ENCODE results near the gene PHF21B. TPM values are rescaled to one million over a fixed set of nuclear protein-coding genes. Genes with fewer than 3 reads are reported as not detected.

PHF21B gene
- total and polyA plus RNA-seq, 7 donors: 0.13 to 0.66 (median 0.28) TPM; not detected in 4

GRCh38 chr22:44895296-44896055 is 114.3 kb downstream of the PHF21B start:
- no peak for DNase-seq
- no peaks in the 10 kb centered on the region for H3K27me3 ChIP-seq
- no peaks in the 10 kb centered on the region for H3K4me1 ChIP-seq
- peaks cover 0 to under 1% (median 0%) of the 10 kb centered on the region in 4 donors for H3K9me3 ChIP-seq
- no peaks in the 10 kb centered on the region for H3K36me3 ChIP-seq
- 81 to 85% methylated on average over 23 of the region's 23 CpGs for WGBS, 2 donors
- TF ChIP-seq POLR2A (IDR thresholded peaks at IDR 0.05) (no peak), CTCF (IDR thresholded peaks at IDR 0.05) (no peak), POLR2AphosphoS5 (IDR thresholded peaks at IDR 0.05) (no peak), EP300 (IDR thresholded peaks at IDR 0.05) (no peak)
- intact Hi-C loops (cut with DNase I): no loop called here
- H3K4me3 ChIP-seq: no peak overlapping the region
- no peak overlapping the region for H3K27ac ChIP-seq

- TF ChIP-seq POLR2AphosphoS5 (IDR thresholded peaks at IDR 0.05) (no peak), CTCF (IDR thresholded peaks at IDR 0.05) (no peak), POLR2A (IDR thresholded peaks at IDR 0.05) (no peak), EP300 (IDR thresholded peaks at IDR 0.05) (no peak)
- Histone ChIP-seq H3K36me3 (no peaks in the 10 kb centered on the region), H3K27me3 (no peaks in the 10 kb centered on the region), H3K27ac (no peak overlapping the region), H3K4me1 (no peaks in the 10 kb centered on the region), H3K4me3 (no peak overlapping the region), H3K9me3 (no peaks in the 10 kb centered on the region)
- DNase-seq: no peak
- intact Hi-C loops (cut with DNase I): no loop called here
- WGBS, 2 donors: 83 to 87% methylated on average over 14 of the region's 14 CpGs
Measured at GRCh38 chr22:44894782-44895181, 115.0 kb downstream of the PHF21B start.

- Histone ChIP-seq H3K4me3 (no peak overlapping the region), H3K36me3 (no peaks in the 10 kb centered on the region), H3K9me3 (no peaks in the 10 kb centered on the region), H3K4me1 (no peaks in the 10 kb centered on the region), H3K27me3 (no peaks in the 10 kb centered on the region), H3K27ac (no peak overlapping the region)
- TF ChIP-seq POLR2AphosphoS5 (IDR thresholded peaks at IDR 0.05) (no peak), CTCF (IDR thresholded peaks at IDR 0.05) (no peak), EP300 (IDR thresholded peaks at IDR 0.05) (no peak), POLR2A (IDR thresholded peaks at IDR 0.05) (no peak)
- 89 to 92% methylated on average over 12 of the region's 12 CpGs for WGBS, 2 donors
- intact Hi-C loops (cut with DNase I): no loop called here
- DNase-seq: no peak
Measured at GRCh38 chr22:44894321-44894720, 115.5 kb downstream of the PHF21B start.

- no peaks in the 10 kb centered on the region for H3K27me3 ChIP-seq
- no peaks in the 10 kb centered on the region for H3K9me3 ChIP-seq
- intact Hi-C loops (cut with DNase I): no loop called here
- no peak overlapping the region for H3K27ac ChIP-seq
- TF ChIP-seq POLR2AphosphoS5 (IDR thresholded peaks at IDR 0.05): no peak
- no peak for TF ChIP-seq POLR2A (IDR thresholded peaks at IDR 0.05)
- no peak for TF ChIP-seq CTCF (IDR thresholded peaks at IDR 0.05)
- TF ChIP-seq EP300 (IDR thresholded peaks at IDR 0.05): no peak
- DNase-seq: no peak
- WGBS, 2 donors: 67 to 76% methylated on average over 7 of the region's 7 CpGs
- no peaks in the 10 kb centered on the region for H3K4me1 ChIP-seq
- no peak overlapping the region for H3K4me3 ChIP-seq
- H3K36me3 ChIP-seq: no peaks in the 10 kb centered on the region
Measured at GRCh38 chr22:44893731-44894080, 116.1 kb downstream of the PHF21B start.

Data from sigmoid colon (tissue), 7 donors.